ENCODE results near the gene DENND11.

Gene DENND11

GRCh38 chr7:141676618-141677017 is 25.3 kb downstream of the DENND11 start:
- DNase-seq, result no peak

- peak; percentile 61 to 90 (median 83) for DNase-seq
These were observed 26.3 kb downstream of the DENND11 start for GRCh38 chr7:141675436-141676215.

- peak in 1 of 3 donors; percentile 8 for DNase-seq
These were observed 27.3 kb downstream of the DENND11 start for GRCh38 chr7:141674702-141675101.

GRCh38 chr7:141674171-141674671 is 27.7 kb downstream of the DENND11 start:
- DNase-seq, result peak; percentile 67 to 83 (median 83)

GRCh38 chr7:141673346-141673745 is 28.6 kb downstream of the DENND11 start:
- no peak for DNase-seq

- DNase-seq, result peak; percentile 68 to 84 (median 80)
These were observed 30.1 kb downstream of the DENND11 start for GRCh38 chr7:141671705-141672496.

DNA sequence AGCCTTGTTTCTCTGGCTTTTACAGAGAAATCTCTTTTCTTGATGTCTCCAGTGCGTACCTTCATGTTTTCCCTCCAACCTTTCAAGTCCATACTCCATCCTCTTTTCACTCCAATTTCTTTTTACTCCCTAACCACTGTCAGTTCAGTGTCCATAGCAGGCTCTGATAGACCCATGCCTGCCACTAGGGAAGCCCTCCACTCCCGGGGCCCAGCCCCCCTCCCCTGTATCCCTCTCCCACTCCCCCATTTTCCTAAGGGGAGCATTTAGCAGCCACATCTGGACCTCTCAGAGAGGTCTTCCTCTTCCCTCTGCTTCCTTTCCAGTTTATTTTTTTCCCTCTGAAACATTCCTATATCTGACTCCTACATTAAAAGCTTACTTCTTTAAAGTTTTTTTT is 33.1 kb downstream of the DENND11 start:
- no peak for DNase-seq

- no peak for DNase-seq
These were observed 35.9 kb downstream of the DENND11 start for GRCh38 chr7:141666071-141666470.

GRCh38 chr7:141665208-141666035 is 36.5 kb downstream of the DENND11 start:
- no peak for DNase-seq

GRCh38 chr7:141664450-141664849 is 37.5 kb downstream of the DENND11 start:
- no peak for DNase-seq

DNA sequence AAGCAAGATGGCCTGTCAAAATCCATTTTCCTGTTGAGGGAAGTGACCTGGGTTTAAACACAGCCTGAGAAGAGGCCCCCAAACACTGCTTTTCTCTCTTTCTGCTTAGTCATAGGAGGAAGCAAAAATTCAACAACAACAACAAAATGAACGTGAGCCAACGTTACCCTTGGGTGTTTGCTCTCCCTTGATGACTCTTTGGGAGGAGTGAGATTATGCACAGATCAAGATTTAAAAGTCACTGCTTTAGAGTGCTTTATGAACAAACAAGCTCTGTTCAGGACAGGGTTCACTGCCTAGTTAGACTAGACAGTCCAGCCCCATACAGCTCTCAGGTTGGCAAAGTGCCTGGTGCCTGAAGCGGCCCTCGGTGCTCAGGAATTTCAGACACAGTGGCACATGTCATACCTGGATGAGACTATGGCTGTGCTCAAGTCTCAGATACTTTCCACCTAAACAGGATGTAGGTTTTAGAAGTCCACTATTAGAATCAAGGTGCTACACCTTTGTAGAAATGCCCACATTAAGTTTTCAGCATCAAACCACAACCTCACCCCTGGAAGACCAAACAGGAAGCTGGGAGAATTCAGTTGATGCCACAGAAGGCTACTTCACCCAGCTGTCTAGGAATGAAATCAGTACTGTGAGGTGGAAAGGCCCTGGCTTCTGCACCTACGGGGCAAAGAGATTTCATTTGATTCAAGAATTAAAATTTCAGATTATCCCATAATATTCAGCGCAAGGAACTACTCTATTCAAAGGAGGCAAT is 38.7 kb downstream of the DENND11 start:
- peak in 2 of 3 donors; percentile 14 to 23 for DNase-seq

- peak; percentile 82 to 89 (median 87) for DNase-seq
These were observed 41.7 kb downstream of the DENND11 start for GRCh38 chr7:141660259-141660658.

DNA sequence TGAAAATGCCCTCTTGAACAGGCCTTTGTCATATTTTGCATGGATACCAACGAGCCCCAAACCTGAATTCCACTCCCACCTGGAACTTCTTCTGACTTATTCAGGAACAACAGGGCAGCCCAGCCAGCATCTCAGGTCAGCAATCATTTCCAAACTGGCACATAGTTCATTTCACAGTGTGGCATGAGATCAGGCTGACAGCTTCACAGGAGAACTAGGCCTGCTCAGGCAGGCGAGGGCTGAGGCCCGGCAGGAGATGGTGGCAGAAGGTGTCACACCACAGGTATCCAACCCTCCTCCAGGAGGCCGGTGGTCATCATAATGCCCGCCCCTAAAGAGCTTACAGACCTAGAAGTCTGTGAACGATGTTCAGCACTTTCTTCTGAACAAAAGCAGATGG is 42.5 kb downstream of the DENND11 start:
- DNase-seq, result no peak

GRCh38 chr7:141654551-141654950 is 47.4 kb downstream of the DENND11 start:
- peak; percentile 85 to 88 (median 86) for DNase-seq

GRCh38 chr7:141652691-141653090 is 49.3 kb downstream of the DENND11 start:
- no peak for DNase-seq

Data from suppressor macrophage treated with lipopolysaccharide for 1 hour (primary cell).